Fibroblast of skin of abdomen (primary cell): ENCODE results near the gene NOC2L.
"Not testable (repeated sequence)": the region's sequence is repeated elsewhere in the genome, so short reads cannot be mapped to it uniquely, and the experiment has no call there.

Source experiments
- DNase-seq: peaks from one replicate; pipeline ENCODE4 v3.0.0-alpha.2; 2013

The NOC2L gene

GRCh38 chr1:993379-993995 is 34.4 kb upstream of the NOC2L start:
- DNase-seq: no peak

GRCh38 chr1:992362-992761 is 33.3 kb upstream of the NOC2L start:
- no peak for DNase-seq

- no peak for DNase-seq
Observed at GRCh38 chr1:991895-992294, 32.8 kb upstream of the NOC2L start.

GRCh38 chr1:991275-991674 is 32.2 kb upstream of the NOC2L start:
- not testable (repeated sequence) for DNase-seq

- not testable (repeated sequence) for DNase-seq
Observed at GRCh38 chr1:988061-988460, 29.0 kb upstream of the NOC2L start.

- no peak for DNase-seq
Observed at GRCh38 chr1:985126-985525, 26.1 kb upstream of the NOC2L start.

GRCh38 chr1:984476-984814 is 25.4 kb upstream of the NOC2L start:
- DNase-seq: no peak

GRCh38 chr1:983798-984475 is 24.9 kb upstream of the NOC2L start:
- peak; percentile 17 for DNase-seq

GRCh38 chr1:982765-983436 is 23.8 kb upstream of the NOC2L start:
- DNase-seq: no peak

- DNase-seq: no peak
Observed at GRCh38 chr1:981955-982558, 23.0 kb upstream of the NOC2L start, which contains the start of gene PERM1. Gene PERM1 (minus strand): TSS chr1:982093. CDS start chr1:981029, 1,064 bp downstream.

GRCh38 chr1:981491-981954 is 22.5 kb upstream of the NOC2L start:
- no peak for DNase-seq

- no peak for DNase-seq
Observed at GRCh38 chr1:980602-981395, 21.7 kb upstream of the NOC2L start.

- DNase-seq: no peak
Observed at GRCh38 chr1:980137-980571, 21.1 kb upstream of the NOC2L start.

GRCh38 chr1:979744-980072 is 20.7 kb upstream of the NOC2L start:
- DNase-seq: no peak

- DNase-seq: no peak
Observed at GRCh38 chr1:978835-979743, 20.0 kb upstream of the NOC2L start.

GRCh38 chr1:978069-978834 is 19.2 kb upstream of the NOC2L start:
- no peak for DNase-seq

GRCh38 chr1:976791-977190 is 17.7 kb upstream of the NOC2L start:
- not testable (repeated sequence) for DNase-seq

GRCh38 chr1:975896-976683 is 17.0 kb upstream of the NOC2L start:
- DNase-seq: peak; percentile 41

GRCh38 chr1:975365-975764 is 16.3 kb upstream of the NOC2L start:
- DNase-seq: no peak
